HAP-1 (cell line): ENCODE data around the gene TMEM59L.
A peak's percentile ranks its signal among the peaks of the same experiment; 100 is the strongest.

Experiments
- DNase-seq, 2 experiments: peaks; one replicate each; pipeline ENCODE4 v3.0.0-alpha.2; 2016 to 2020; ENCODE audit warnings: low spot score in 2 of 2
- H3K27me3 ChIP-seq: fragments of 250-450 bp; sonication (Bioruptor Pico); 2 replicates; pipeline ENCODE4 v1.5.1; 2020; ENCODE audit warnings: low read depth, mild to moderate bottlenecking, moderate library complexity
- H3K36me3 ChIP-seq: fragments of 250-450 bp; sonication (Bioruptor Pico); replicated peaks from 2 replicates; pipeline ENCODE4 v1.5.1; 2020; ENCODE audit warnings: mild to moderate bottlenecking
- H3K4me1 ChIP-seq: fragments of 250-450 bp; sonication (Bioruptor Pico); 2 replicates; pipeline ENCODE4 v1.5.1; 2020; ENCODE audit warnings: mild to moderate bottlenecking
- H3K4me3 ChIP-seq: fragments of 250-450 bp; sonication (Bioruptor Pico); 2 replicates; pipeline ENCODE4 v1.5.1; 2020; ENCODE audit warnings: mild to moderate bottlenecking, moderate library complexity
- H3K9me3 ChIP-seq: fragments of 250-450 bp; sonication (Bioruptor Pico); 2 replicates; pipeline ENCODE4 v1.5.1; 2020; ENCODE audit warnings: mild to moderate bottlenecking, moderate library complexity
- in situ Hi-C: fragments of 300-500 bp; cut with MboI; formaldehyde crosslinking; loops from 3 replicates; pipeline ENCODE4 v1.14.3; 2020; ENCODE audit warnings: low sequenced_read_pairs, inconsistent platforms, mixed read lengths

TMEM59L gene

DNA sequence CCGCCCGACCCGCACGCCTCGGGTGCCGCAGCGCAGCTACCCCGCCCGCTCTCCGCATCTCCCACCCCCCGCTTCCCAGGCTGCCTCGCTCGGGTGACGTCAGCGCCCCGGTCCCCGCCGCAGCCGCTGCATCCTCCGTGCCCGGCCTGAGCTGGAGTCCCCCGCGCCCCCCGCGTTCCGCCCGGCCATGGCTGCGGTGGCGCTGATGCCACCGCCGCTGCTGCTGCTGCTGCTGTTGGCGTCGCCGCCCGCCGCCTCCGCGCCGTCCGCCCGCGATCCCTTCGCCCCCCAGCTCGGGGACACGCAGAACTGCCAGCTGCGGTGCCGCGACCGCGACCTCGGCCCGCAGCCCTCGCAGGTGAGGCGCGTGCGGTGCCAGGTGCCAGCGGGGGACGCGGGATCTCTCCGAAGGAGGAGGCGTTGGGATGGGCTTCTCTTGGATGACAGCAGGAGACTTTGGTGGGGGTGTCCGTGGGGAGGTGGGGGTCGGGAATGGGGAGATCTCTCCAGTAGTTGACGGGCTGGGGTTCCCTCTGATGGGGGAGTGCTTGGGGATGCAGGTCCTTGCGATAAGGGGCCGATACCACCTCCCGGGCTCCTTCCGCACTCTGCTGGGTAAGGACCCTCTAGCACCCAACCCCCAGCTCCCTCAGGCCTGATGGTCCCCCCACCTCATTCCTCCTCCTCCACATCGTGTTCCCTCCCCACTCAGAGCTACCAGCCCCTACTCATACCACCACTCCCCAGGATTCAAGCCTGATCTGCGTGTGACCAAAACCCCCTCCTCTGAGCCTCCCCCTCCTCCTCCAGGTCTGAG, at the start of gene TMEM59L:
TMEM59L (plus strand) TSS at position 99 of the 817 bp plus-strand sequence; CDS start at position 188, 89 bp downstream.
- H3K9me3 ChIP-seq: no peaks in the 10 kb centered on the region
- no peaks in the 10 kb centered on the region for H3K36me3 ChIP-seq
- in situ Hi-C loops: no loop called here
- H3K4me1 ChIP-seq: peaks cover 8% of the 10 kb centered on the region
- H3K4me3 ChIP-seq: peak within 1 kb of the TSS; percentile 36
- peak; percentile 30 to 75 for DNase-seq
- peaks cover 42% of the 10 kb centered on the region for H3K27me3 ChIP-seq

DNA sequence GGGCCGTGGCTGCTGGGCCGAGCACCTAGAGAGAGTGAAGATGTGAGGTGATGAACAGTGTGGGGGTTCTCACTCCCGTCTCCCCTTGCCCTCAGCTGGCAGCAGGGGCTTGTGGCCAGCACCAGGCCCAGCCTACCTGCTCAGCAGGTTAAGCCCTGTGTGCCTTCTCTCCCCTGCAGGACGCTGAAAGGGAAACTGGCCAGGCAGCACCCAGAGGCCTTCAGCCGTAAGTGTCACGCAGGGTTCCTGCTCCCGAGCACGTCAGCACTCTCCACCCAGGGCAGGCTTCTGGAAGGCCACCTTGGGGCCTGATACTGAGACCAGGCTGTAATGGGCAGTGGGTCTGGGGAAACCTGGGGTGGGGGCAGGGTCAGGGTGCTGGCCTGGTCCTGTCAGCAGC, 45.7 kb upstream of the TMEM59L start:
- Histone ChIP-seq H3K4me1 (peaks cover 3% of the 10 kb centered on the region; the same call in 1 of the 2 replicates), H3K36me3 (peaks cover 72% of the 10 kb centered on the region)

GRCh38 chr19:18568367-18568766, 44.3 kb upstream of the TMEM59L start:
- in situ Hi-C loops: no loop called here

More for the DNA sequence above, 45.7 kb upstream of the TMEM59L start:
- Histone ChIP-seq H3K4me3 (no peak overlapping the region), H3K27me3 (no peaks in the 10 kb centered on the region), H3K9me3 (no peaks in the 10 kb centered on the region)
- DNase-seq: no peak
- in situ Hi-C loops: no loop called here

DNA sequence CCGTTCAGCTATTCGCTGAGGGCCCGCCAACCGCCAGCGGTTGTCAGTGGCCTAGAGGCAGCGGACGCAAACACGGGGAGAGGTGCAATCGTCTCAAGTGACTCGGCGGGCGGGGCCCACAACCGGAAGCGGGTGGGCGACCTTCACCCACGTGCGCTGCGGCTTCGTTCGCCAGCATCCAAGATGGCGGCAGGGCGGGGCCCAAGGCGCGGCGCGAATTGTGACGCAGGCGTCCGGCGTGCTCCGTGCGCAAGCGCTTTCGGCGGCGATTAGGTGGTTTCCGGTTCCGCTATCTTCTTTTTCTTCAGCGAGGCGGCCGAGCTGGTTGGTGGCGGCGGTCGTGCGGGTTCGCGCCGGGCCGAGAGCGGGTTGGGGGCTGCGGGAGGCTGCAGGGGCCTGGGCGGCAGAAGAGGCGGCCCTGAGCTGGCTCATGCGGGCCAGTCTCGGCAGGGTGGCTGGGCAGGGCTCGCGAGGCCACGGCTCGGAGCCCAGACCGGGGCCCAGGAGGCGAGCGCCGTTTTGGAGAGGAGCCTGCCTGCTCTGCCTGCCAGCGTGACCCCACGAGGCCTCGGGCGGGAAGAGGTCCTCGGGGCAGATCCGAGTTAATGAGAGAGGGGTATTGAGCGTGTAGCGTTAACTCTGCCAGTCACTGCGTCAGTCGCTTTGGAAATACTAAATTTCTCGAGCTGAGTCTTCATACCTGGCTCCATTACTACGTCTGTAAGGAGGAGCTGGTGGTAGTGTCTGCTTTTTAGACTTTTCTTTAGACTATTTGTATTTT, 40.9 kb upstream of the TMEM59L start, which contains the start of gene UBA52:
UBA52 (plus strand) TSS at position 294 of the 781 bp plus-strand sequence. CDS start 1,444 bp downstream, outside the sequence.
- H3K4me3 ChIP-seq: peak within 1 kb of the TSS; percentile 80
- in situ Hi-C loops: no loop called here
- no peaks in the 10 kb centered on the region for H3K9me3 ChIP-seq
- H3K36me3 ChIP-seq: peaks cover 79% of the 10 kb centered on the region
- DNase-seq: peak; percentile 97 to 99
- peaks cover 12% of the 10 kb centered on the region for H3K4me1 ChIP-seq
- no peaks in the 10 kb centered on the region for H3K27me3 ChIP-seq

More at GRCh38 chr19:18568367-18568766, 44.3 kb upstream of the TMEM59L start:
- DNase-seq: no peak
- H3K4me3 ChIP-seq: no peak overlapping the region
- H3K36me3 ChIP-seq: peaks cover 81% of the 10 kb centered on the region
- H3K27me3 ChIP-seq: no peaks in the 10 kb centered on the region
- peaks cover 9% of the 10 kb centered on the region for H3K4me1 ChIP-seq
- no peaks in the 10 kb centered on the region for H3K9me3 ChIP-seq

- Histone ChIP-seq H3K4me1 (peaks cover 12% of the 10 kb centered on the region), H3K36me3 (peaks cover 56% of the 10 kb centered on the region), H3K9me3 (no peaks in the 10 kb centered on the region), H3K27me3 (no peaks in the 10 kb centered on the region), H3K4me3 (no peak overlapping the region)
- DNase-seq: no peak
- in situ Hi-C loops: no loop called here
Observed at GRCh38 chr19:18574691-18575291, 37.9 kb upstream of the TMEM59L start.

DNA sequence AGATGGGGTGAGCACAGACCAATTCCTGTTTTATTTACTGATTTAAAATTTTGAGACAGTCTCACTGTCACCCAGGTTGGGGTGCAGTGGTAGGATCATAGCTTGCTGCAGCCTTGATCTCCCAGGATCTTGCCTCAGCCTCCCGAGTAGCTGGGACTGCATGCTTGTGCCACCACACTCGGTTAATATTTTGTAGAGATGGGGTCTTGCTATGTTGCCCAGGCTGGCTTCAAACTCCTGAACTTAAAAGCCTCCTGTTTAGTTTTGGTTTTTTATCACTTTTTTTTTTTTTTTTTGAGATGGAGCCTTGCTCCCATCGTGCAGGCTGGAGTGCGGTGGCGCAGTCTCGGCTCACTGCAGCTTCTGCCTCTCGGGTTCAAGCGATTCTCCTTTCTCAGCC, 36.3 kb upstream of the TMEM59L start:
- Histone ChIP-seq H3K9me3 (no peaks in the 10 kb centered on the region), H3K27me3 (no peaks in the 10 kb centered on the region), H3K36me3 (peaks cover 52% of the 10 kb centered on the region), H3K4me1 (peaks cover 10% of the 10 kb centered on the region), H3K4me3 (no peak overlapping the region)
- in situ Hi-C loops: no loop called here
- DNase-seq: no peak

DNA sequence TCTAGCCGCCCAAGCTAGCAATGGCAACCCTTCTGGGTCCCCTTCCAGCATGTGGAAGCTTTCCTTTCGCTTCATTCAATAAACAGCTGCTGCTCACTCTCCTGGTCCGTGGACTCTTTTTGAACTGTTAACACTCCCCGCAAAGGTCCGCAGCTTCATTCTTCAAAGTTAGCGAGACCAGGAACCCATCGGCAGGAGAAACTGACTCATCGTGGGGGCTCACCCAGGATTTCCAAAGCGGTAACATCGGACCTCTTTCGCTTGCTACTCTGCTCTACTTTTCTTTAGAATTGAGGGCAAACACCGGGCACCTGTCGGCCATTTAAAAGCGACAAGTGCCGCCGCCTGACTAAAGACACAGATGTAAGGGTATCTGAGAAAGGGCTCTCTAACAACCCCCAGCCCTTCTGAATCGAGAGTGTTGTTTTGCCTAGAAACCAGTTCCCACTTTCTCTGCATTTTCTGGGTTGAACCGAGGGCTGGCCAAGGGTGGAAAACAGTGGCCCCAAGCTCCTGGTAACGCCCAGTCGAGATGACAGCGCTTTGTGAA, 35.2 kb upstream of the TMEM59L start:
- no peaks in the 10 kb centered on the region for H3K27me3 ChIP-seq
- H3K4me3 ChIP-seq: no peak overlapping the region
- H3K9me3 ChIP-seq: no peaks in the 10 kb centered on the region
- H3K36me3 ChIP-seq: peaks cover 47% of the 10 kb centered on the region
- in situ Hi-C loops: no loop called here
- peaks cover 10% of the 10 kb centered on the region for H3K4me1 ChIP-seq
- no peak for DNase-seq

GRCh38 chr19:18580311-18580710, 32.4 kb upstream of the TMEM59L start:
- Histone ChIP-seq H3K4me1 (no peaks in the 10 kb centered on the region), H3K27me3 (no peaks in the 10 kb centered on the region), H3K36me3 (peaks cover 18% of the 10 kb centered on the region), H3K4me3 (no peak overlapping the region), H3K9me3 (no peaks in the 10 kb centered on the region)
- in situ Hi-C loops: no loop called here
- DNase-seq: no peak

GRCh38 chr19:18586306-18586705, 26.4 kb upstream of the TMEM59L start:
- H3K4me1 ChIP-seq: peaks cover 16% of the 10 kb centered on the region
- no peak for DNase-seq
- H3K27me3 ChIP-seq: 0 out of 2 replicates have a peak, but pooled peaks cover 2% of the 10 kb centered on the region
- H3K36me3 ChIP-seq: peaks cover 11% of the 10 kb centered on the region
- 0 out of 2 replicates have a peak, but pooled peaks cover 3% of the 10 kb centered on the region for H3K9me3 ChIP-seq
- in situ Hi-C loops: no loop called here
- H3K4me3 ChIP-seq: no peak overlapping the region

DNA sequence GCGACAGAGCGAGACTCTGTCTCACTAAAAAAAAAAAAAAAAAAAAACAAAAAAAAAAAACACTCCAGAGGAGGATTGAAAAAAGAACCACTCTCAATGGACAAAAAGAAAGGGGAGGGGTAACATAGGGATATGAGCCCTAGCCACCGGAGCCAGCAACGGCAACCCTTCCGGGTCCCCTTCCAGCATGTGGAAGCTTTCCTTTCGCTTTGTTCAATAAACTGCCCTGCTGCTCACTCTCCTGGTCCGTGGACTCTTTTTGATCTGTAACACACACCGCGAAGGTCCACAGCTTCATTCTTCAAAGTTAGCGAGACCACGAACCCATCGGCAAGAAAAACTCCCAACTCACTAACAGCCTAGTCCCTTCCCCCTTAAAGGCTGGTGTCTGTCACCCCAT, 25.1 kb upstream of the TMEM59L start:
- no peak for DNase-seq

DNA sequence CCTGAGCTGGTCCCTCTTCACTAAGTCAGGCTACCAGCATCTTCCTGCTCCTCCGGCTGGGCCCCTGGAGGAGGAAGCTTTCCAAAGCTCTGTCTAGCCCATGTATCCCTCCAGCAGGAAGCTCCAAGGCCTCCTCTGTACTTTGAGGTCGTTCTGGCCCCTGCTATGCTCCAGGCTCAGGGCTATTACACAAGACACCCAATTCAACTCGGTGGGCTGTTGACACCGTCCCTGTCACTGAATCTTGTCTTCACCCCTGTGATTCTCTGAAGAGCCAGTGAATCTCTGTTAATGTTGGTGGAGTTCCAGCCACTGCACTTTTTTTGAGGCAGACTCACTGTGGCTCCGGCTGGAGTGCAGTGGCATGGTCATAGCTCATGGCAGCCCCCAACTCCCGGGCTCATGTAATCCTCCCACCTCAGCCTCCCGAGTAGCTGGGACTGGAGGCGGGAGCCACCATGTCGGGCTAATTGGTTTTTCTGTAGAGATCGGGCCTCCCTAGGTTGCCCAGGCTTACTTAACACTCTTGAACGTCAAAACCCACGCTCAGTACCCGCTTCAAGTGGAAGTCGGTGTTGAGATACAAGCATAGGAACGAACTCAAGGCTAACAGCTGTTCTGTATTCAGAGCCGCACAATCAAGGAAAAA, 24.6 kb upstream of the TMEM59L start:
- H3K4me1 ChIP-seq: peaks cover 16% of the 10 kb centered on the region
- H3K27me3 ChIP-seq: 0 out of 2 replicates have a peak, but pooled peaks cover 2% of the 10 kb centered on the region
- H3K4me3 ChIP-seq: peak overlapping the region; percentile 79
- H3K36me3 ChIP-seq: peaks cover 16% of the 10 kb centered on the region
- in situ Hi-C loops: no loop called here
- DNase-seq: no peak
- 0 out of 2 replicates have a peak, but pooled peaks cover 3% of the 10 kb centered on the region for H3K9me3 ChIP-seq

More for the DNA sequence above, 25.1 kb upstream of the TMEM59L start:
- Histone ChIP-seq H3K4me1 (peaks cover 16% of the 10 kb centered on the region), H3K9me3 (0 out of 2 replicates have a peak, but pooled peaks cover 3% of the 10 kb centered on the region), H3K36me3 (peaks cover 13% of the 10 kb centered on the region), H3K4me3 (no peak overlapping the region), H3K27me3 (0 out of 2 replicates have a peak, but pooled peaks cover 2% of the 10 kb centered on the region)
- in situ Hi-C loops: no loop called here

DNA sequence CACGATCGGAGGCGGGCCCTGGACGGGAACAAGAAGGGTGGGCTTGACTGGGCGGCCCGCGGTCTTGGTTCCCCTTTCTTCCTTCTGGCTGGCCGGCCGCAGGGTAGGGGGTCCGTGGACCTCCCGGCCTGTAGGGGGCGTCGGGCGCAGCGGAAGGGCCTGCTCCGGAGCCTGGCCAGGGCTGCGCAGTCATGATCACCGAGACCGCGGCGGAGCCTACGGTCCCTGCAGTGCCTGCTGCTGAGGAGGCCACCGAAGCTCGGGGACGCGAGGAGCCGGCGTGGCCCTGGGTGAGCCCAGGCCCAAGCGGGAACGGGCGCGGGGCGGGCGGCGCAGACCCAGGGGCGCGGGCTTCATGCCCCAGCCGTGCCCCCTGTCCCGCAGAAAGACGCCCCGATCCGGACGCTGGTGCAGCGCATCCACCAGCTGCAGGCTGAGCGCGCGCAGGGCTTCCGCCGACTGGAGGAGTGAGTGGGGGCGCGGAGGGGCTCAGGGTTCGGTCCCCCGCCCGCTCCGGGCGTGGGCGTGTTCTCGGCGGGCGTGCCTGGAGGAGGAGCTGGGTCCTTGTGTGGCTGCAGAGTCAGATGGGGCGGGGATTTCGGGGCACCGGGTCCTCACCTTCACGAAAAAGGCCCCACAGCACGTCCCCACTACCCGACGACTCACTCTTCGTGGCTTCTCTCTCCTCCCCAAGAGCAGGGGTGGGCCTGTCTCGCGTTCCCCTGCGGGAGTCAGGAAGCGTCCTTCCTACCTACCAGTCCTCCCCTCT, 23.9 kb upstream of the TMEM59L start, which contains the start of gene REX1BD:
REX1BD (plus strand) TSS at position 188 of the 769 bp plus-strand sequence; CDS start at position 192, 4 bp downstream.
- in situ Hi-C loops: no loop called here
- Histone ChIP-seq H3K4me3 (peak within 1 kb of the TSS; percentile 79), H3K27me3 (0 out of 2 replicates have a peak, but pooled peaks cover 2% of the 10 kb centered on the region), H3K4me1 (peaks cover 22% of the 10 kb centered on the region), H3K9me3 (0 out of 2 replicates have a peak, but pooled peaks cover 3% of the 10 kb centered on the region), H3K36me3 (peaks cover 16% of the 10 kb centered on the region)
- peak; percentile 78 to 93 for DNase-seq
